Testis (tissue), 3 donors: ENCODE data around the gene PVALEF. TPM values are rescaled to one million over a fixed set of nuclear protein-coding genes. Genes with fewer than 3 reads are reported as not detected.

Source experiments
- DNase-seq: peaks from one replicate; pipeline ENCODE4 v3.0.0-alpha.2; 2019
- H3K27ac ChIP-seq, 2 donors: fragments of 200-600 bp; sonication (generic); one replicate each; pipeline ENCODE4 v1.5.1; 2019
- H3K27me3 ChIP-seq: fragments of 200-600 bp; sonication (generic); one replicate; pipeline ENCODE4 v1.5.1; 2019
- H3K36me3 ChIP-seq: fragments of 200-600 bp; sonication (generic); one replicate; pipeline ENCODE4 v1.5.1; 2017; ENCODE audit warnings: low read depth; ENCODE audit errors: missing control alignments
- H3K4me1 ChIP-seq: fragments of 200-600 bp; sonication (generic); one replicate; pipeline ENCODE4 v1.5.1; 2019
- H3K4me3 ChIP-seq, 2 donors: fragments of 200-600 bp; sonication (generic); one replicate each; pipeline ENCODE4 v1.5.1; 2017 to 2019
- H3K9me3 ChIP-seq: fragments of 200-600 bp; sonication (generic); one replicate; pipeline ENCODE4 v1.5.1; 2017
- CTCF ChIP-seq, 3 experiments: fragments of 450-650 bp in 2 of 3; fragments of 200-600 bp in 1 of 3; sonication (generic) in 1 of 3; IDR thresholded peaks; one replicate each; pipeline ENCODE4 v1.5.1; 2016 to 2019; ENCODE audit warnings: antibody characterized with exemption in 3 of 3, mild to moderate bottlenecking in 2 of 3, moderate library complexity in 1 of 3
- POLR2A ChIP-seq: fragments of 450-650 bp; IDR thresholded peaks from one replicate; pipeline ENCODE4 v1.6.1; 2017; ENCODE audit warnings: antibody characterized with exemption, mild to moderate bottlenecking, moderate library complexity
- WGBS, 2 donors: methylation state at CpG; one replicate each; pipeline ENCODE4 v1.1.5; 2018; 5-methylcytosine and 5-hydroxymethylcytosine counted together
- intact Hi-C: fragments of 100-400 bp; cut with DNase I; formaldehyde crosslinking; loops from one replicate; pipeline ENCODE4 v1.15.1; 2023; ENCODE audit warnings: low total_unique reads
- polyA plus RNA-seq: library from polyadenylated mRNA; stranded (reverse); fragments of 350-450 nt; fragmentation: Illumina TruSeq; extraction: RNeasy Lipid Tissue Mini Kit (QIAGEN cat#74804); gene quantifications from one replicate; pipeline ENCODE4 v1.2.3, GENCODE V29; 2014; ENCODE audit warnings: low read depth, low replicate concordance; ENCODE audit not compliant: insufficient read depth
- total RNA-seq, 2 donors: library from RNA; depleted of rRNA; stranded (reverse); fragments of >200 nt; gene quantifications; one replicate each; pipeline ENCODE4 v1.2.3, GENCODE V29; 2016

Gene PVALEF
- total and polyA plus RNA-seq, 3 donors from 2014 or later = not detected

GRCh38 chr17:81131486-81132196, 33.7 kb upstream of the PVALEF start:
- H3K27me3 ChIP-seq = no peaks in the 10 kb centered on the region
- H3K27ac ChIP-seq = no peak overlapping the region
- no peaks in the 10 kb centered on the region for H3K9me3 ChIP-seq
- 94 to 100% methylated on average over 4 to 14 of the region's 14 CpGs for WGBS, 2 donors
- no peak for TF ChIP-seq CTCF (IDR thresholded peaks at IDR 0.05)
- no peak for TF ChIP-seq POLR2A
- no peaks in the 10 kb centered on the region for H3K36me3 ChIP-seq
- H3K4me1 ChIP-seq = no peaks in the 10 kb centered on the region
- no peak overlapping the region for H3K4me3 ChIP-seq
- no peak for DNase-seq
- intact Hi-C loops = no loop called here

- no peak overlapping the region for H3K27ac ChIP-seq
- TF ChIP-seq CTCF (IDR thresholded peaks at IDR 0.05) (no peak), POLR2A (no peak)
- 69% methylated on average over 11 of the region's 11 CpGs; no CpG with 5 or more reads in 1 of the 2 donors for WGBS, 2 donors
- no peaks in the 10 kb centered on the region for H3K27me3 ChIP-seq
- no peaks in the 10 kb centered on the region for H3K36me3 ChIP-seq
- intact Hi-C loops = no loop called here
- H3K4me1 ChIP-seq = no peaks in the 10 kb centered on the region
- no peak overlapping the region for H3K4me3 ChIP-seq
- no peaks in the 10 kb centered on the region for H3K9me3 ChIP-seq
- no peak for DNase-seq
These were observed 33.1 kb upstream of the PVALEF start for GRCh38 chr17:81132197-81132540.

GRCh38 chr17:81132770-81133723, 32.3 kb upstream of the PVALEF start:
- no peak for DNase-seq
- Histone ChIP-seq H3K27ac (no peak overlapping the region), H3K27me3 (no peaks in the 10 kb centered on the region), H3K36me3 (no peaks in the 10 kb centered on the region), H3K4me3 (no peak overlapping the region), H3K9me3 (no peaks in the 10 kb centered on the region), H3K4me1 (no peaks in the 10 kb centered on the region)
- 86 to 96% methylated on average over 11 to 22 of the region's 22 CpGs for WGBS, 2 donors
- intact Hi-C loops = no loop called here
- TF ChIP-seq CTCF (IDR thresholded peaks at IDR 0.05) = no peak
- TF ChIP-seq POLR2A = no peak

GRCh38 chr17:81134064-81134781, 31.1 kb upstream of the PVALEF start:
- TF ChIP-seq POLR2A = no peak
- no peak for TF ChIP-seq CTCF (IDR thresholded peaks at IDR 0.05)
- no peaks in the 10 kb centered on the region for H3K9me3 ChIP-seq
- no peak for DNase-seq
- H3K27ac ChIP-seq = no peak overlapping the region
- H3K36me3 ChIP-seq = no peaks in the 10 kb centered on the region
- 79 to 89% methylated on average over 16 to 28 of the region's 28 CpGs for WGBS, 2 donors
- H3K27me3 ChIP-seq = no peaks in the 10 kb centered on the region
- H3K4me3 ChIP-seq = no peak overlapping the region
- intact Hi-C loops = no loop called here
- no peaks in the 10 kb centered on the region for H3K4me1 ChIP-seq
